MM.1S (cell line): ENCODE measurements around the gene CCDC93.

Source experiments
- EZH2 ChIP-seq: fragments of 300-600 bp; sonication (generic); optimal IDR thresholded peaks from 2 replicates; pipeline ENCODE3; 2017; ENCODE audit warnings: low read depth, mild to moderate bottlenecking, antibody characterized with exemption, low read length, mixed read lengths
- EZH2phosphoT487 ChIP-seq: fragments of 300-600 bp; sonication (generic); IDR thresholded peaks from 2 replicates; pipeline ENCODE4 v1.6.1; 2018; ENCODE audit warnings: antibody characterized with exemption, low read length
- TF ChIP-seq, protein P1 (sequence below): fragments of 300-600 bp; sonication (generic); IDR thresholded peaks from 2 replicates; pipeline ENCODE4 v1.5.1; 2016; ENCODE audit warnings: antibody characterized with exemption, low read length, mixed read lengths

DNA sequence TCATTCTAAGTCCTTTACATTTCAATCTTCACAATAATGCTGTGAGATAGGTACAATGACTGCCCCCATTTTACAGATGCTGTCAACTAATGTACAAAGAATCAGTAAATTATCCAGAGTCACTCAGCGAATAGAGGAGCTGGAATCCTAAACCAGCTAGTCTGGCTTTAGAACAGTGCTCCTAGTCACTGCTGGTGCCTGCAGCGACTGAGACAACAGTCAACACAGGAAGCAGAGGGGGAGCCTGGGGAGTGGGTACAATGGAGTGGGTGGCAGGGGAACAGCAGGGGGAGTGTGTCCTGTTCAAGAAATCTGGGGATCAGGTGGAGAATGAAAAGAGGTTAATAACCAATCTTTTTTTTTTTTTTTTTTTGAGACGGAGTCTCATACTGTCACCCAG is 37.3 kb downstream of the CCDC93 start:
- TF ChIP-seq, protein P1, sequence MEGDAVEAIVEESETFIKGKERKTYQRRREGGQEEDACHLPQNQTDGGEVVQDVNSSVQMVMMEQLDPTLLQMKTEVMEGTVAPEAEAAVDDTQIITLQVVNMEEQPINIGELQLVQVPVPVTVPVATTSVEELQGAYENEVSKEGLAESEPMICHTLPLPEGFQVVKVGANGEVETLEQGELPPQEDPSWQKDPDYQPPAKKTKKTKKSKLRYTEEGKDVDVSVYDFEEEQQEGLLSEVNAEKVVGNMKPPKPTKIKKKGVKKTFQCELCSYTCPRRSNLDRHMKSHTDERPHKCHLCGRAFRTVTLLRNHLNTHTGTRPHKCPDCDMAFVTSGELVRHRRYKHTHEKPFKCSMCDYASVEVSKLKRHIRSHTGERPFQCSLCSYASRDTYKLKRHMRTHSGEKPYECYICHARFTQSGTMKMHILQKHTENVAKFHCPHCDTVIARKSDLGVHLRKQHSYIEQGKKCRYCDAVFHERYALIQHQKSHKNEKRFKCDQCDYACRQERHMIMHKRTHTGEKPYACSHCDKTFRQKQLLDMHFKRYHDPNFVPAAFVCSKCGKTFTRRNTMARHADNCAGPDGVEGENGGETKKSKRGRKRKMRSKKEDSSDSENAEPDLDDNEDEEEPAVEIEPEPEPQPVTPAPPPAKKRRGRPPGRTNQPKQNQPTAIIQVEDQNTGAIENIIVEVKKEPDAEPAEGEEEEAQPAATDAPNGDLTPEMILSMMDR, result no peak
- TF ChIP-seq EZH2 (no peak), EZH2phosphoT487 (no peak)
